Lower leg skin (tissue), 3 donors: ENCODE data around the gene OR6M1.

Experiments
- POLR2A ChIP-seq, 2 donors: fragments of 450-650 bp; IDR thresholded peaks; one replicate each; pipeline ENCODE4 v1.6.1; 2016 to 2017; ENCODE audit warnings: antibody characterized with exemption in 2 of 2, mild to moderate bottlenecking in 1 of 2, moderate library complexity in 1 of 2
- TF ChIP-seq, protein P1 (sequence below), 3 donors: fragments of 450-650 bp; IDR thresholded peaks; one replicate each; pipeline ENCODE4 v1.5.1; 2016; ENCODE audit warnings: antibody characterized with exemption in 3 of 3, mild to moderate bottlenecking in 3 of 3, moderate library complexity in 2 of 3

DNA sequence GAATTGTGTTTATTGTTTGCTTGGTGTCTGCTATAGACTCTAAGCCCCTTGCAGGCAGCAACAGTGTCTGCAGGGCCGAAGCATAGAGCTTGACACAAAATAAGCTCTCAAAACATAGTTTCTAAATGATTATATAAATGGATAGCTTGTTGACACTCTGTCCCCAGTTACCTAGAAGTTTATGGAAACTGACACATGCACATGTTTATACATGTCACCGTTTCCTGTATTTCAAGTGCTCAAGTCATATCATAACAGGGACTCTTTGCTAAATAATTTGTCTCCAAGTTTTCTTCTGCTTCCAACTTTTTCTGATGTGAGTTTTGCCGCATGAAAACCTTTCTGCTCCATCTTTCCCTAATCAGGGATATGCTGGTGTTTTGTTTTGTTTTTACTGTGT lies 48.2 kb downstream of the OR6M1 start:
- TF ChIP-seq, protein P1, sequence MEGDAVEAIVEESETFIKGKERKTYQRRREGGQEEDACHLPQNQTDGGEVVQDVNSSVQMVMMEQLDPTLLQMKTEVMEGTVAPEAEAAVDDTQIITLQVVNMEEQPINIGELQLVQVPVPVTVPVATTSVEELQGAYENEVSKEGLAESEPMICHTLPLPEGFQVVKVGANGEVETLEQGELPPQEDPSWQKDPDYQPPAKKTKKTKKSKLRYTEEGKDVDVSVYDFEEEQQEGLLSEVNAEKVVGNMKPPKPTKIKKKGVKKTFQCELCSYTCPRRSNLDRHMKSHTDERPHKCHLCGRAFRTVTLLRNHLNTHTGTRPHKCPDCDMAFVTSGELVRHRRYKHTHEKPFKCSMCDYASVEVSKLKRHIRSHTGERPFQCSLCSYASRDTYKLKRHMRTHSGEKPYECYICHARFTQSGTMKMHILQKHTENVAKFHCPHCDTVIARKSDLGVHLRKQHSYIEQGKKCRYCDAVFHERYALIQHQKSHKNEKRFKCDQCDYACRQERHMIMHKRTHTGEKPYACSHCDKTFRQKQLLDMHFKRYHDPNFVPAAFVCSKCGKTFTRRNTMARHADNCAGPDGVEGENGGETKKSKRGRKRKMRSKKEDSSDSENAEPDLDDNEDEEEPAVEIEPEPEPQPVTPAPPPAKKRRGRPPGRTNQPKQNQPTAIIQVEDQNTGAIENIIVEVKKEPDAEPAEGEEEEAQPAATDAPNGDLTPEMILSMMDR (IDR thresholded peaks at IDR 0.05), result no peak
- TF ChIP-seq POLR2A (IDR thresholded peaks at IDR 0.05), result no peak
